ENCODE results near the gene HRH1. TPM values are rescaled to one million over a fixed set of nuclear protein-coding genes. Genes with fewer than 3 reads are reported as not detected.

The HRH1 gene
- total RNA-seq, 1 donor from 2014 or later, result 1.4 TPM

- Histone ChIP-seq H3K4me3 (no peak overlapping the region), H3K27me3 (ENCODE audit: low read depth) (peaks cover 10% of the 10 kb centered on the region), H3K27ac (replicated peaks) (no peak overlapping the region), H3K36me3 (no peaks in the 10 kb centered on the region), H3K9me3 (replicated peaks) (no peaks in the 10 kb centered on the region), H3K4me1 (peaks cover 22% of the 10 kb centered on the region)
- DNase-seq, result no peak
- intact Hi-C loops (cut with micrococcal nuclease), result loop anchor here (10.0 kb wide), 1 partner anchor 105 kb away; no protein-coding TSS in a partner anchor
- TF ChIP-seq CTCF (IDR thresholded peaks at IDR 0.05; ENCODE audit: borderline replicate concordance), result no peak
Observed at GRCh38 chr3:11230125-11230524, 75.8 kb downstream of the HRH1 start.

GRCh38 chr3:11230832-11231231 lies 76.5 kb downstream of the HRH1 start:
- no peak for TF ChIP-seq CTCF (IDR thresholded peaks at IDR 0.05; ENCODE audit: borderline replicate concordance)
- DNase-seq, result no peak
- Histone ChIP-seq H3K36me3 (no peaks in the 10 kb centered on the region), H3K27me3 (ENCODE audit: low read depth) (peaks cover 16% of the 10 kb centered on the region), H3K27ac (replicated peaks) (no peak overlapping the region), H3K4me3 (no peak overlapping the region), H3K4me1 (peaks cover 15% of the 10 kb centered on the region), H3K9me3 (replicated peaks) (no peaks in the 10 kb centered on the region)
- intact Hi-C loops (cut with micrococcal nuclease), result loop anchor here (10.0 kb wide), 1 partner anchor 104 kb away; no protein-coding TSS in a partner anchor

- Histone ChIP-seq H3K4me1 (no peaks in the 10 kb centered on the region), H3K27ac (replicated peaks) (no peak overlapping the region), H3K36me3 (no peaks in the 10 kb centered on the region), H3K27me3 (ENCODE audit: low read depth) (peaks cover 16% of the 10 kb centered on the region), H3K4me3 (no peak overlapping the region), H3K9me3 (replicated peaks) (peaks cover 7% of the 10 kb centered on the region)
- intact Hi-C loops (cut with micrococcal nuclease), result loop anchor here (10.0 kb wide), 1 partner anchor 99 kb away; no protein-coding TSS in a partner anchor
- no peak for DNase-seq
- no peak for TF ChIP-seq CTCF (IDR thresholded peaks at IDR 0.05; ENCODE audit: borderline replicate concordance)
Observed at GRCh38 chr3:11235385-11235784, 81.1 kb downstream of the HRH1 start.

GRCh38 chr3:11236588-11237461 lies 82.5 kb downstream of the HRH1 start:
- intact Hi-C loops (cut with micrococcal nuclease), result loop anchor here (10.0 kb wide), 1 partner anchor 98 kb away; no protein-coding TSS in a partner anchor

GRCh38 chr3:11238060-11238459 lies 83.8 kb downstream of the HRH1 start:
- Histone ChIP-seq H3K4me1 (no peaks in the 10 kb centered on the region), H3K27ac (replicated peaks) (no peak overlapping the region), H3K4me3 (no peak overlapping the region), H3K9me3 (replicated peaks) (peaks cover 7% of the 10 kb centered on the region), H3K27me3 (ENCODE audit: low read depth) (peaks cover 18% of the 10 kb centered on the region), H3K36me3 (no peaks in the 10 kb centered on the region)
- intact Hi-C loops (cut with micrococcal nuclease), result loop anchor here (10.0 kb wide), 1 partner anchor 97 kb away; no protein-coding TSS in a partner anchor
- TF ChIP-seq CTCF (IDR thresholded peaks at IDR 0.05; ENCODE audit: borderline replicate concordance), result no peak
- no peak for DNase-seq

More at GRCh38 chr3:11236588-11237461, 82.5 kb downstream of the HRH1 start:
- Histone ChIP-seq H3K4me3 (no peak overlapping the region), H3K27ac (replicated peaks) (no peak overlapping the region), H3K9me3 (replicated peaks) (peaks cover 7% of the 10 kb centered on the region), H3K36me3 (no peaks in the 10 kb centered on the region), H3K27me3 (ENCODE audit: low read depth) (peaks cover 16% of the 10 kb centered on the region), H3K4me1 (no peaks in the 10 kb centered on the region)
- TF ChIP-seq CTCF (IDR thresholded peaks at IDR 0.05; ENCODE audit: borderline replicate concordance), result peak; percentile 79
- peak; percentile 41 for DNase-seq
